Gastroesophageal sphincter (tissue), 4 donors: ENCODE results near the gene SLC46A1. TPM values are rescaled to one million over a fixed set of nuclear protein-coding genes. Genes with fewer than 3 reads are reported as not detected.

Experiments used
- ATAC-seq: fragments of 150-250 bp; one replicate; pipeline ENCODE4 v1.9.1; 2016; ENCODE audit warnings: mild to moderate bottlenecking, moderate library complexity
- H3K27ac ChIP-seq, 4 donors: fragments of 200-600 bp; sonication (generic) in 3 of 4; 1 replicate in 3 of 4; 2 replicates in 1 of 4; pipeline ENCODE4 v1.5.1; 2016 to 2019
- H3K27me3 ChIP-seq: fragments of 200-600 bp; sonication (generic); one replicate; pipeline ENCODE4 v1.5.1; 2019
- H3K36me3 ChIP-seq, 2 donors: fragments of 200-600 bp; sonication (generic); one replicate each; pipeline ENCODE4 v1.5.1; 2019; ENCODE audit warnings: control low read depth in 1 of 2
- H3K4me1 ChIP-seq, 3 donors: fragments of 200-600 bp; sonication (generic); 1 replicate in 2 of 3; 2 replicates in 1 of 3; pipeline ENCODE4 v1.5.1; 2016 to 2019; ENCODE audit warnings: control low read depth in 2 of 3
- H3K4me3 ChIP-seq, 2 donors: fragments of 200-600 bp; sonication (generic); one replicate each; pipeline ENCODE4 v1.5.1; 2019; ENCODE audit warnings: mild to moderate bottlenecking in 1 of 2, moderate library complexity in 1 of 2
- H3K9me3 ChIP-seq, 3 donors: fragments of 200-600 bp; sonication (generic); one replicate each; pipeline ENCODE4 v1.5.1; 2017 to 2019; ENCODE audit warnings: control low read depth in 2 of 3
- CTCF ChIP-seq, 4 experiments: fragments of 200-600 bp in 2 of 4; fragments of 450-650 bp in 2 of 4; sonication (generic) in 1 of 4; IDR thresholded peaks; one replicate each; pipeline ENCODE4 v1.5.1; 2017 to 2019; ENCODE audit warnings: antibody characterized with exemption in 4 of 4, mild to moderate bottlenecking in 2 of 4, moderate library complexity in 2 of 4
- EP300 ChIP-seq: sonication (generic); formaldehyde crosslinking; IDR thresholded peaks from one replicate; pipeline ENCODE4 v1.6.1; 2017; ENCODE audit warnings: antibody characterized with exemption, mild to moderate bottlenecking
- POLR2A ChIP-seq, 2 donors: fragments of 450-650 bp; IDR thresholded peaks; one replicate each; pipeline ENCODE4 v1.6.1; 2017; ENCODE audit warnings: antibody characterized with exemption in 2 of 2, mild to moderate bottlenecking in 2 of 2, moderate library complexity in 1 of 2
- POLR2AphosphoS5 ChIP-seq: sonication (generic); formaldehyde crosslinking; IDR thresholded peaks from one replicate; pipeline ENCODE4 v1.6.1; 2017; ENCODE audit warnings: antibody characterized with exemption
- WGBS, 2 donors: methylation state at CpG; one replicate each; pipeline ENCODE4 v1.1.5; 2018; ENCODE audit warnings: low coverage in 1 of 2; 5-methylcytosine and 5-hydroxymethylcytosine counted together
- total RNA-seq, 4 donors: library from RNA; depleted of rRNA; stranded (reverse); fragments of >200 nt; gene quantifications; one replicate each; pipeline ENCODE4 v1.1.0, GENCODE V29; 2016

SLC46A1 gene
- total RNA-seq, 4 donors from 2014 or later, result 7.9 to 9.7 (median 8.4) TPM

- no peak overlapping the region for H3K27ac ChIP-seq
- no peaks in the 10 kb centered on the region for H3K27me3 ChIP-seq
- H3K9me3 ChIP-seq, result no peaks in the 10 kb centered on the region
- no peak for ATAC-seq
- no peak overlapping the region for H3K4me3 ChIP-seq
- peaks cover 0 to 93% of the 10 kb centered on the region in 2 donors for H3K36me3 ChIP-seq
- TF ChIP-seq EP300 (no peak), CTCF (IDR thresholded peaks at IDR 0.05) (no peak), POLR2A (IDR thresholded peaks at IDR 0.05) (no peak), POLR2AphosphoS5 (no peak)
- no peaks in the 10 kb centered on the region for H3K4me1 ChIP-seq
Measured at GRCh38 chr17:28386391-28386790, 19.6 kb downstream of the SLC46A1 start.

DNA sequence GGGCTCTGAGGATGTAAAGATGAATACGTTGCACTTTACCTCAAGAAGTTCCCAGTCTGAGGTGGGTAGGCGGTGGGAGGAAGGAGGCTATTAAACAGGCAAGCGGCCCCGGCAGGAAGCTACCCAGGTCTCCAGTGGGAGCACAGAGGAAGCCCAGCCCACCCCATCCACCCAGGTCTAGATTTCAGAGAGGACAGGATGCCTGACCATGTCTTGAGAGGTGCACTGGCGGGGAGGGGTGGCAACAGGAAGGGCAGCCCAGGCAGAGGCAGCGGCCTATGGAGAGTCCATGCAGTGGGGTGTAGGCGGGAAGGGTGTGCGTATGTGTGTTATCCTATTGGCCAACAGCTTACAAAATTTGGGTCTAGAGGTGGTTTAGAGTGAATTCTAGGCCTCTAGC lies 20.6 kb downstream of the SLC46A1 start:
- peak overlapping the region in 1 of 2 donors; percentile 39 for H3K4me3 ChIP-seq
- no peaks in the 10 kb centered on the region for H3K4me1 ChIP-seq
- no peaks in the 10 kb centered on the region for H3K9me3 ChIP-seq
- no peak overlapping the region for H3K27ac ChIP-seq
- TF ChIP-seq EP300, result no peak
- ATAC-seq, result no peak
- H3K36me3 ChIP-seq, result peaks cover 0 to 90% of the 10 kb centered on the region in 2 donors
- 89% methylated on average over 4 of the region's 8 CpGs; no CpG with 5 or more reads in 1 of the 2 donors for WGBS, 2 donors
- no peaks in the 10 kb centered on the region for H3K27me3 ChIP-seq

DNA sequence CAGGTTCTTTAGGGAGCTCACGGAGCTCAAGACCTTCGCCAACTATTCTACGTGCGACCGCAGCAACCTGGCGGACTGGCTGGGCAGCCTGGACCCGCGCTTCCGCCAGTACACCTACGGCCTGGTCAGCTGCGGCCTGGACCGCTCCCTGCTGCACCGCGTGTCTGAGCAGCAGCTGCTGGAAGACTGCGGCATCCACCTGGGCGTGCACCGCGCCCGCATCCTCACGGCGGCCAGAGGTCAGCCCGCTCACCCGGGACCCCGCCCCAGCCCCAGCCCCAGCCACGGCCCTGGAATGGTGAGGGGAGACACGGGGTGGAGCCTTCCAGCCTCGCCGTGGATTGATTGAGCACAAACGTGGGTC lies 21.0 kb downstream of the SLC46A1 start:
- Histone ChIP-seq H3K4me3 (peak overlapping the region; percentile 4 to 39), H3K4me1 (no peaks in the 10 kb centered on the region), H3K27ac (no peak overlapping the region), H3K27me3 (no peaks in the 10 kb centered on the region), H3K36me3 (peaks cover 0 to 87% of the 10 kb centered on the region in 2 donors), H3K9me3 (no peaks in the 10 kb centered on the region)
- WGBS, 2 donors, result no CpG with 5 or more reads among the region's 29 CpGs
- TF ChIP-seq CTCF (IDR thresholded peaks at IDR 0.05) (no peak), POLR2A (IDR thresholded peaks at IDR 0.05) (no peak), EP300 (no peak), POLR2AphosphoS5 (no peak)
- no peak for ATAC-seq

- WGBS, 2 donors, result 33 to 65% methylated on average over 2 to 5 of the region's 56 CpGs
- Histone ChIP-seq H3K27ac (no peak overlapping the region), H3K4me1 (no peaks in the 10 kb centered on the region), H3K27me3 (no peaks in the 10 kb centered on the region), H3K36me3 (peaks cover 0 to 82% of the 10 kb centered on the region in 2 donors), H3K9me3 (no peaks in the 10 kb centered on the region), H3K4me3 (peak overlapping the region; percentile 4 to 39)
- no peak for TF ChIP-seq POLR2A (IDR thresholded peaks at IDR 0.05)
- peak; percentile 58 for ATAC-seq
Measured at GRCh38 chr17:28384281-28385036, 21.6 kb downstream of the SLC46A1 start.

DNA sequence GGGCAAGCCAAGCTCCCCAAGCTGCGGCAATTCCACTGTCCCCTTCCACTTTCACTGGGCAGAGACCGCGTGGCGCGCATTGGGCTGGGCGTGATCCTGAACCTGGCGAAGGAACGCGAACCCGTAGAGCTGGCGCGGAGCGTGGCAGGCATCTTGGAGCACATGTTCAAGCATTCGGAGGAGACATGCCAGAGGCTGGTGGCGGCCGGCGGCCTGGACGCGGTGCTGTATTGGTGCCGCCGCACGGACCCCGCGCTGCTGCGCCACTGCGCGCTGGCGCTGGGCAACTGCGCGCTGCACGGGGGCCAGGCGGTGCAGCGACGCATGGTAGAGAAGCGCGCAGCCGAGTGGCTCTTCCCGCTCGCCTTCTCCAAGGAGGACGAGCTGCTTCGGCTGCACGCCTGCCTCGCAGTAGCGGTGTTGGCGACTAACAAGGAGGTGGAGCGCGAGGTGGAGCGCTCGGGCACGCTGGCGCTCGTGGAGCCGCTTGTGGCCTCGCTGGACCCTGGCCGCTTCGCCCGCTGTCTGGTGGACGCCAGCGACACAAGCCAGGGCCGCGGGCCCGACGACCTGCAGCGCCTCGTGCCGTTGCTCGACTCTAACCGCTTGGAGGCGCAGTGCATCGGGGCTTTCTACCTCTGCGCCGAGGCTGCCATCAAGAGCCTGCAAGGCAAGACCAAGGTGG lies 24.7 kb downstream of the SLC46A1 start:
- no CpG with 5 or more reads among the region's 72 CpGs for WGBS, 2 donors
- no peak for ATAC-seq
- no peak overlapping the region for H3K27ac ChIP-seq
- H3K4me3 ChIP-seq, result no peak overlapping the region
- no peaks in the 10 kb centered on the region for H3K27me3 ChIP-seq
- H3K9me3 ChIP-seq, result no peaks in the 10 kb centered on the region
- H3K4me1 ChIP-seq, result no peaks in the 10 kb centered on the region
- peaks cover 0 to 64% of the 10 kb centered on the region in 2 donors for H3K36me3 ChIP-seq
- no peak for TF ChIP-seq POLR2A (IDR thresholded peaks at IDR 0.05)
- TF ChIP-seq CTCF (IDR thresholded peaks at IDR 0.05), result no peak
- TF ChIP-seq EP300, result no peak
- TF ChIP-seq POLR2AphosphoS5, result no peak
